NOMO-1 treated with DMSO at 0.1 percent for 48 hours (cell line): ENCODE measurements around the gene TRIM47.

ENCODE experiments used
- DNase-seq: peaks from one replicate; lab custom pipeline; 2025; ENCODE audit not compliant: unreplicated experiment; lab: John Stamatoyannopoulos, UW

The TRIM47 gene

GRCh38 chr17:75878174-75878998 lies at the start of gene TRIM47:
TSS of gene TRIM47 (minus strand) at chr17:75878581. CDS start at chr17:75878548, 33 bp downstream.
- no peak for DNase-seq

GRCh38 chr17:75927286-75927922 lies 49.0 kb upstream of the TRIM47 start:
- no peak for DNase-seq

GRCh38 chr17:75926456-75926855 lies 48.1 kb upstream of the TRIM47 start:
- DNase-seq = no peak

GRCh38 chr17:75925912-75926311 lies 47.5 kb upstream of the TRIM47 start:
- DNase-seq = no peak

- DNase-seq = no peak
Measured at GRCh38 chr17:75925103-75925502, 46.7 kb upstream of the TRIM47 start.

- DNase-seq = no peak
Measured at GRCh38 chr17:75922963-75923874, 44.8 kb upstream of the TRIM47 start.

- no peak for DNase-seq
Measured at GRCh38 chr17:75922173-75922961, 44.0 kb upstream of the TRIM47 start.

- DNase-seq = no peak
Measured at GRCh38 chr17:75921596-75921995, 43.2 kb upstream of the TRIM47 start.

GRCh38 chr17:75920045-75920560 lies 41.7 kb upstream of the TRIM47 start:
- no peak for DNase-seq

- no peak for DNase-seq
Measured at GRCh38 chr17:75919611-75920010, 41.2 kb upstream of the TRIM47 start.

- no peak for DNase-seq
Measured at GRCh38 chr17:75917917-75918445, 39.6 kb upstream of the TRIM47 start.

GRCh38 chr17:75917141-75917916 lies 38.9 kb upstream of the TRIM47 start:
- no peak for DNase-seq

- DNase-seq = no peak
Measured at GRCh38 chr17:75915268-75915667, 36.9 kb upstream of the TRIM47 start.

GRCh38 chr17:75914643-75915267 lies 36.4 kb upstream of the TRIM47 start:
- no peak for DNase-seq

- DNase-seq = no peak
Measured at GRCh38 chr17:75913537-75914210, 35.3 kb upstream of the TRIM47 start.

- no peak for DNase-seq
Measured at GRCh38 chr17:75910699-75911098, 32.3 kb upstream of the TRIM47 start.

- DNase-seq = no peak
Measured at GRCh38 chr17:75909812-75910274, 31.5 kb upstream of the TRIM47 start.
